Stimulated activated CD8-positive, alpha-beta memory T cell treated with anti-CD3 and anti-CD28 coated beads, Interleukin-7, amount 100 ng/mL, for 4 hours (primary cell): ENCODE measurements around the gene DLG2.
"Not testable (repeated sequence)": the region's sequence is repeated elsewhere in the genome, so short reads cannot be mapped to it uniquely, and the experiment has no call there.

ENCODE experiments used
- DNase-seq, 2 donors: peaks; one replicate each; pipeline ENCODE4 v3.0.0-alpha.2; 2020; ENCODE audit warnings: low read depth in 2 of 2

The DLG2 gene

GRCh38 chr11:85627332-85627997 is at the start of gene DLG2:
DLG2 (minus strand) TSS chr11:85627344.
- DNase-seq = peak in 1 of 2 donors; percentile 1

DNA sequence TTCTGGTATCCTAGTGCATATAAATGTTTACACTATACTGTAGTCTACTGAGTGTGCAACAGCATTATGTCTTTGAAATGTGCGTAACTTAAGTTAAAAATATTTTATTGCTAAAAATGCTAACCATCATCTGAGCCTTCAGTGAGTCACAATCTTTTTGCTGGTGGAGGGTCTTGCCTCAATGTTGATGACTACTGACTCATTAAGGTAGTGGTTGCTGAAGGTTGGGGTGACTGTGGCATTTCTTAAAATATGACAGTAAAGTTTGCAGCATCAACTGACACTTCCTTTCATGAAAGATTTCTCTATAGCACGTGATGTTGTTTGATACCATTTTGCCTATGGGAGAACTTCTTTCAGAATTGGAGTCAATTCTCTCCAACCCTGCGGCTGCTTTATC is 46.2 kb upstream of the DLG2 start:
- no peak for DNase-seq

DNA sequence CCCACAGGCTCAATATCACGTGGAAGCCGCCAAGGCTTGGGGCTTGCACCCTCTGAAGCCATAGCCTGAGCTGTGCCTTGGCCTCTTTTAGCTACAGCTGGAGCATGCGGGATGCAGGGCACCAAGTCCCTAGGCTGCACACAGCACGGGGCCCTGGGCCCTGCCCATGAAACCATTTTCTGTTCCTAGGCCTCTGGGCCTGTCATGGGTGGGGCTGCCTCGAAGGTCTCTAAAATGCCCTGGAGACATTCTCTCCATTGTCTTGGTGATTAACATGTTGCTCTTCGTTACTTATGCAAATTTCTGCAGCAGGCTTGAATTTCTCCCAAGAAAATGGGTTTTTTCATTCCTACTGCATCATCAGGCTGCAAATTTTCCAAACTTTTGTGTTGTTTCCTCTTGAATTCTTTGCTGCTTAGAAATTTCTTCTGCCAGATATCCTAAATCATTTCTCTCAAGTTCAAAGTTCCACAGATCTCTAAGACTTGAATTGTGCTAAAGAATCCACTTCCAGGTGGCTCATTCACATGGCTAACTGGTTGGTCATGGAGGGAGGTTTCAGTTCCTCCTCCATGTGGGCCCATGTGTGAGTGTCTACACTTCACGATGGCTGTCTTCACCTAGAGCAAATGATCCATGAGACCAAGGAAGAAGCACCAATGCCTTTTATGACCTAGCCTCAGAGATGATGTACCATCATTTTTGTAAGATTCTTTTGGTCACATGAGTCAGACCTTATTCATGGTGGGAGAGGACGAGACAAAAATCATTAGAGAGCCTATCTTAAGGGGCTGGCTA is 45.2 kb upstream of the DLG2 start:
- DNase-seq = no peak

GRCh38 chr11:85670949-85671663 is 44.0 kb upstream of the DLG2 start:
- DNase-seq = not testable (repeated sequence)

DNA sequence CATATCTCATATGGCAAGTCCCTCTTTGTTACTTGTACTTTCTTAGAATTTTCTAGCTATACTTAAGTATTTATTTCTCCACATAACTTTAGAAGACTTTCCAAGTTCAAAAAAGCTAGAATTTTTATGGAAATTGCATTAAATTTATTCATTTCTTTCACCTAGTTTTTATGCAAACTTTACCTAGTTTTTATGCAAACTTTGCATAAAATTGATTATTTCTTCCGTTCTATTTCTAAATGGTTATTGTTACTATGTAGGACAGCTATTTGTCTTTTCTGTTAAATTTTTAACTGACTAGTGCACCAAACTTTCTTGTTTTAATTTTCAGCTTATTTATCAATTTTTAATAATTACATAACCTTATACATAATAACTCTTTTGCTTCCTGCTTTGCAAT is 41.0 kb upstream of the DLG2 start:
- no peak for DNase-seq

GRCh38 chr11:85666687-85667086 is 39.5 kb upstream of the DLG2 start:
- DNase-seq = no peak

DNA sequence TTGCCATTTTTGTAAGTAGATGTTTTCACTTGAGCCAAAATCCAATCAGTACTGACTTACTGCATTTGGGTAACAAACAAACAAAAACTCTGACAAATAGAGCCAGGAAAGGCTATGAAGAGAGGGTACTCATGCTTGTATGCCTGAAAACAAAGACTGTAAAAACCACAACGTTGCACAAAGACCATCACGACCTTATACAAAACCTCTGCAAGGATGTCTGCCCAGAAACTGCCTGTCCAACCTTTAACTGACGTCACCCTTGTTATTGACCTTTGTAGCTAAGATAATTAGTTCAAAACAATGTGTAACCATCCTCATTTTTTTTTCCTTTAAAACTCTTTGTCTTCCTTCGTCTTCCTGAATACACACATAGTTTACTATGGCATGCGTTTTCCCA is 38.6 kb upstream of the DLG2 start:
- no peak for DNase-seq

DNA sequence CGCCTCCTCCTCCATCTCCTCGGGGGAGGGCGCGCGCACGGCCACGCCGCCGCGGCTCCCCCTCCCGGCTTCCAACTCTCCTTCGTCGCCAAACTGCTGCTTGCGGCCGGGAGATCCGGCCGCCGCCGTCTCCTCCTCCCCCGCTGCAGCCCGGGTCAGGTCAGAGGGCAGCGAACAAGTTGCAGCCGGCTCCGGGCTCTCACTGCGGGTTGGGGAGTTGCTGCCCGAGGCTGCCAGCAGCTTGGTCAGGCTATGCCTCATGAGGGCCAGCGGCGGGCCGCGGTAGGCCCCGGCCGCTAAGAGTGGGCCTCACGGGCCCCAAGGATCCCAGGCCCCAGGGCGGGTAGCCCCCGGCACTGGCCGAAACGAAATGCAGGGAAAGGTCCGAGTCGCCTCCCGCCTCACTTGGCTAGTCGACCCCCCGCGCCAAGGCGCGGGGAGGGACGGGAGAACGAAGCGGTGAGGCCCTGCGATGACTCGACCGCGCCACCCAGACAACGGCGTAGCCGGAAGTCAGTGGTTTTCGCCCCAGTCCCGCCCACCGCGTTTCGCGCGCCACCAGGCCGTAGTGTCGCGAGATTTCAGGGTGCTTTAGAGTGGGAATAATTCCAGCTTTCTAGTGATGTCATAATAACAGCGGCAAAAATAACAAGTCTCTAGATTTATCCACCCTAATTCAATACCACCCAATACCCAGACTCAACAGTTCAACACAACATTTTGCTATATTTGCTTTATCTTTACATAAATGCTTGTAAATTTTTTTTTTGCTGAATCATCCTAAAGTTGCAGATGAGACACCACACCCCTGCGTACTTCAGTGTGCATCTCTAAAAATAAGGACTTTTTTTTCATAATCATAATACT is 37.7 kb upstream of the DLG2 start, which contains the start of gene CREBZF:
TSS of gene CREBZF (minus strand) at position 515 of the 867 bp plus-strand sequence. CDS start at position 261, 254 bp downstream.
- DNase-seq = peak; percentile 88 to 90

GRCh38 chr11:85663753-85664614 is 36.8 kb upstream of the DLG2 start:
- peak; percentile 79 to 85 for DNase-seq

DNA sequence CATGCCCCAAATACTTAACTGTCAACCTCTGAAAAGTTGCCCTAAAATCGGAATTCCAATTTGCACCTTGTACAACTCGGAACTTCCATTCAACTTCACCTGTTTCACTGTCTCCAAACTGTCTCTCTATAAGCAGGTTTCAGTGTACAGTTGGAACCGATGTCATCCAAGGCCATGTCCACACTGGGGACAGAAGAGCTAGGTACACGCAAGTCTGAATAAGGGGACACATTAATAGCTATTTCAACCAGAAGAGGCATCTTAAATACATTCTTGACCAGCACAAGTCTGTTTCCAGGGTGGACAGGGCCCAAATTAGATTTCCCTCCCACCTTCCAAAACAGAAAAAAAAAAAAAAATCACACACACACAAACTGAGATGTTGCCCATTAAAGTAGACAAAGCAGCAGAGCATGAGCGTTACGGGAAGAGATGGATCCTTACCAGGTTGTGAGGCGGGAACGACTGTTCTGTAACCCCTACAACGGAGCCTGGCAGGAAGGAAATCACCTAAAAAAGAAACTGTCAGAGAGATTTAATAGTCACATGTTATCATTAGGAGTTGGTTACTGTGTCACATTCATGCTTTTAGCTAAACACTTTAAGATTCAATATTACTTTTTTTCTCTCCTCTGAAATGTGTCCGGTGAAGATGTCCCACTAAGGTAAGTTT is 36.1 kb upstream of the DLG2 start:
- no peak for DNase-seq

GRCh38 chr11:85661972-85662664 is 35.0 kb upstream of the DLG2 start:
- DNase-seq = no peak

DNA sequence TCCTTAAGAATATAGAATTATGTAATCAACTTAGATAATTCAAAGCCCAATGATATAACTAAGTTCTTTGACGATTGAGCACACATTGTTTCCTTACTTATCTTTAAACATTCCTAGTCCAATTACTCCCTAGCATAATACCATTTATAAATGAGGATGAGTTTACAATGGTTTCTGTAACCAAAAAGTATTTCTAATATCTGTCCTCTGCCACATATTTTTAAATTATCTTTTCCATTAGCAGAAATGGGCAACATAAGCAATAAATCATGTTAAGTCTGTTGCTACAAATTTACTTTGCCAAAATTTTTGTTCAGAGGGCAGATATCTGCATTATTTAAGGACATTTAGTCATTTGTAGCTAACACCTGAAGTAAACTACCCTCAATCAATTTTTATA is 31.0 kb upstream of the DLG2 start:
- DNase-seq = no peak

DNA sequence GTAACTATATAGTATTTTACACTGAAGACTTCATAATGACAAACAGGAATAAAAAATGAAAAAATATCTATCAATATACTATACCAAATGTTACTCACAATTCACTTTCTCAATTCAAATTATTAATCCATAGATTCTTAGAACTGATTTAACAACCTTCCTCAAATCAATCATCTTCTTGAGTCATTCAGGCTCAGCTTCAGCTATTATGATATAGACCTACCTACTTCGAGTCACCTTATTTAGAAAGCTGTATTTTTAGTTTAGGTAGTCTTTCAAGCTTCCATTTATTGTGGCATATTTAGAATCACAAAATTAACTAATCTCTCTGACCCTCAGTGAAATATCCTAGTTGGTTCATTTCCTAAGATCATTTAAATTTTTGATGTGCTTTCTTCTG is 29.6 kb upstream of the DLG2 start:
- DNase-seq = no peak

DNA sequence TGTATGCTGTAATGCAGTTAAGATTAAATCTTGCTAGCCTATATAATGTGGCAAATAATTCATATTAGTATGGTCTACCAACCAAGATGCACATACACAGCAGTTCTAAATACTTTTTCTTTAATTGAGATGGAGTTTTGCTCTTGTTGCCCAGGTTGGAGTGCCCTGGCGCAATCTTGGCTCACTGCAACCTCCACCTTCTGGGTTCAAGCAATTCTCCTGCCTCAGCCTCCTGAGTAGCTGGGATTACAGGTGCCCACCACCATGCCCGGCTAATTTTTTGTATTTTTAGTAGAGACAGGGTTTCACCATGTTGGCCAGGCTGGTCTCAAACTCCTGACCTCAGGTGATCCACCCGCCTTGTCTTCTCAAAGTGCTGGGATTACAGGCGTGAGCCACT is 27.2 kb upstream of the DLG2 start:
- DNase-seq = not testable (repeated sequence)

- no peak for DNase-seq
These were observed 25.8 kb upstream of the DLG2 start for GRCh38 chr11:85652786-85653447.

DNA sequence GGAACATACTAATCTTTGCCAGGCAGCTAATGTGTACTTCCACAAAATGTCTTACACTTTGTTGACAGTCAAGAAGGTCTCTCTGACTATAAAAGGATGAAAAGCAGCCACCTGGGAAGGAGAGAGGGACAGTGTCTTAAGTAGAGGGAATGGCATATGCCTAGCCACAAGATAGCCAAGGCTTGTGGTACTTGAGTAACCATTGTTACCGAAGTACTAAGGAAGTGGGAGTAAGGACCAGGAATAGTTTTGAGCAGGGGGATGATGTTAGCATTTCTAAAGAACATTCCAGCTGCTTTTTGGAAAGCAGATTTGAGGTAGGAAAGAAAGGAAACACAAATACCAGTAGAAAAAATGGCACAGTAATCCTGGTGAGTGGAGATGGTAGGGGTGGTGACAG is 24.0 kb upstream of the DLG2 start:
- no peak for DNase-seq

- peak; percentile 84 to 85 for DNase-seq
These were observed 20.6 kb upstream of the DLG2 start, which contains the start of gene TMEM126A for GRCh38 chr11:85647604-85648299. TMEM126A (plus strand) TSS chr11:85647967; CDS start chr11:85650256, 2,289 bp downstream.

GRCh38 chr11:85647078-85647477 is 19.9 kb upstream of the DLG2 start:
- no peak for DNase-seq
